Activated T-helper 2 cell treated with anti-CD3 and anti-CD28 coated beads, Interferon-gamma antibody, Interleukin-2, Interleukin-4, amounts not matched to agents 10 μg/mL and 5 μg/mL and 100 μg/mL, durations not matched to agents 14 hours and 24 hours and 36 hours (primary cell): ENCODE measurements around the gene APC. TPM values are rescaled to one million over a fixed set of nuclear protein-coding genes. Genes with fewer than 3 reads are reported as not detected.

Experiments used
- DNase-seq: peaks from one replicate; pipeline ENCODE4 v3.0.0; 2021; ENCODE audit warnings: low spot score
- H3K27ac Mint-ChIP-seq: one replicate; pipeline ENCODE4 v1.8.0; 2021; ENCODE audit warnings: mixed read lengths
- H3K27me3 Mint-ChIP-seq: one replicate; pipeline ENCODE4 v1.8.0; 2021; ENCODE audit warnings: low read depth, mixed read lengths
- H3K36me3 Mint-ChIP-seq: one replicate; pipeline ENCODE4 v1.8.0; 2021; ENCODE audit warnings: low read depth, mixed read lengths
- H3K4me1 Mint-ChIP-seq: one replicate; pipeline ENCODE4 v1.8.0; 2021; ENCODE audit warnings: low read depth, mixed read lengths
- H3K4me3 Mint-ChIP-seq: one replicate; pipeline ENCODE4 v1.8.0; 2021; ENCODE audit warnings: low read depth, mild to moderate bottlenecking, moderate library complexity, mixed read lengths
- H3K9me3 Mint-ChIP-seq: one replicate; pipeline ENCODE4 v1.8.0; 2021; ENCODE audit warnings: mixed read lengths
- intact Hi-C: fragments of 100-400 bp; cut with micrococcal nuclease; formaldehyde crosslinking; loops from one replicate; pipeline ENCODE4 v1.15.1; 2023
- total RNA-seq: library from RNA; stranded (reverse); gene quantifications from 2 replicates; pipeline ENCODE4 v1.2.3, GENCODE V29; 2022

Gene APC
- total RNA-seq, 1 donor from 2014 or later, result 17.4 TPM

GRCh38 chr5:112799661-112800060 is 62.0 kb downstream of the APC start:
- no peaks in the 10 kb centered on the region for H3K27me3 Mint-ChIP-seq
- H3K4me1 Mint-ChIP-seq, result peaks cover 4% of the 10 kb centered on the region
- H3K36me3 Mint-ChIP-seq, result peaks cover 14% of the 10 kb centered on the region
- intact Hi-C loops, result no loop called here
- no peak overlapping the region for H3K27ac Mint-ChIP-seq
- no peaks in the 10 kb centered on the region for H3K9me3 Mint-ChIP-seq
- no peak overlapping the region for H3K4me3 Mint-ChIP-seq
- no peak for DNase-seq

- Mint-ChIP-seq H3K9me3 (no peaks in the 10 kb centered on the region), H3K27me3 (no peaks in the 10 kb centered on the region), H3K27ac (no peak overlapping the region), H3K4me1 (peaks cover 3% of the 10 kb centered on the region), H3K4me3 (no peak overlapping the region), H3K36me3 (peaks cover 12% of the 10 kb centered on the region)
- intact Hi-C loops, result no loop called here
- DNase-seq, result no peak
These were observed 63.2 kb downstream of the APC start for GRCh38 chr5:112800891-112801290.

- no peaks in the 10 kb centered on the region for H3K27me3 Mint-ChIP-seq
- DNase-seq, result no peak
- H3K9me3 Mint-ChIP-seq, result no peaks in the 10 kb centered on the region
- peaks cover 19% of the 10 kb centered on the region for H3K36me3 Mint-ChIP-seq
- intact Hi-C loops, result no loop called here
- no peak overlapping the region for H3K4me3 Mint-ChIP-seq
- peaks cover 4% of the 10 kb centered on the region for H3K4me1 Mint-ChIP-seq
- no peak overlapping the region for H3K27ac Mint-ChIP-seq
These were observed 73.3 kb downstream of the APC start for GRCh38 chr5:112811023-112811422.

- H3K4me3 Mint-ChIP-seq, result no peak overlapping the region
- H3K27me3 Mint-ChIP-seq, result no peaks in the 10 kb centered on the region
- H3K27ac Mint-ChIP-seq, result peak overlapping the region; percentile 8
- H3K4me1 Mint-ChIP-seq, result peaks cover 4% of the 10 kb centered on the region
- intact Hi-C loops, result no loop called here
- no peak for DNase-seq
- H3K9me3 Mint-ChIP-seq, result no peaks in the 10 kb centered on the region
- H3K36me3 Mint-ChIP-seq, result peaks cover 21% of the 10 kb centered on the region
These were observed 74.9 kb downstream of the APC start for GRCh38 chr5:112812549-112812948.

GRCh38 chr5:112820246-112820645 is 82.6 kb downstream of the APC start:
- Mint-ChIP-seq H3K4me3 (no peak overlapping the region), H3K27ac (no peak overlapping the region), H3K4me1 (no peaks in the 10 kb centered on the region), H3K36me3 (peaks cover 24% of the 10 kb centered on the region), H3K27me3 (no peaks in the 10 kb centered on the region), H3K9me3 (no peaks in the 10 kb centered on the region)
- DNase-seq, result no peak
- intact Hi-C loops, result no loop called here

GRCh38 chr5:112822456-112822855 is 84.8 kb downstream of the APC start:
- H3K27ac Mint-ChIP-seq, result no peak overlapping the region
- H3K4me3 Mint-ChIP-seq, result no peak overlapping the region
- no peaks in the 10 kb centered on the region for H3K4me1 Mint-ChIP-seq
- peaks cover 19% of the 10 kb centered on the region for H3K36me3 Mint-ChIP-seq
- intact Hi-C loops, result no loop called here
- H3K27me3 Mint-ChIP-seq, result no peaks in the 10 kb centered on the region
- DNase-seq, result no peak
- H3K9me3 Mint-ChIP-seq, result no peaks in the 10 kb centered on the region

- H3K27me3 Mint-ChIP-seq, result no peaks in the 10 kb centered on the region
- no peak for DNase-seq
- no peaks in the 10 kb centered on the region for H3K9me3 Mint-ChIP-seq
- H3K27ac Mint-ChIP-seq, result no peak overlapping the region
- H3K36me3 Mint-ChIP-seq, result peaks cover 19% of the 10 kb centered on the region
- intact Hi-C loops, result no loop called here
- H3K4me1 Mint-ChIP-seq, result no peaks in the 10 kb centered on the region
- H3K4me3 Mint-ChIP-seq, result no peak overlapping the region
These were observed 85.5 kb downstream of the APC start for GRCh38 chr5:112823181-112823580.

- Mint-ChIP-seq H3K27me3 (no peaks in the 10 kb centered on the region), H3K4me3 (no peak overlapping the region), H3K9me3 (no peaks in the 10 kb centered on the region), H3K4me1 (no peaks in the 10 kb centered on the region), H3K36me3 (peaks cover 21% of the 10 kb centered on the region), H3K27ac (no peak overlapping the region)
- intact Hi-C loops, result no loop called here
- DNase-seq, result no peak
These were observed 86.0 kb downstream of the APC start for GRCh38 chr5:112823656-112824055.

GRCh38 chr5:112824197-112824596 is 86.5 kb downstream of the APC start:
- H3K36me3 Mint-ChIP-seq, result peaks cover 25% of the 10 kb centered on the region
- no peak for DNase-seq
- no peaks in the 10 kb centered on the region for H3K9me3 Mint-ChIP-seq
- no peaks in the 10 kb centered on the region for H3K27me3 Mint-ChIP-seq
- intact Hi-C loops, result no loop called here
- H3K4me3 Mint-ChIP-seq, result no peak overlapping the region
- H3K27ac Mint-ChIP-seq, result no peak overlapping the region
- H3K4me1 Mint-ChIP-seq, result no peaks in the 10 kb centered on the region

GRCh38 chr5:112830378-112830777 is 92.7 kb downstream of the APC start:
- H3K4me1 Mint-ChIP-seq, result peaks cover 9% of the 10 kb centered on the region
- H3K27me3 Mint-ChIP-seq, result no peaks in the 10 kb centered on the region
- H3K27ac Mint-ChIP-seq, result no peak overlapping the region
- DNase-seq, result no peak
- intact Hi-C loops, result no loop called here
- H3K36me3 Mint-ChIP-seq, result peaks cover 29% of the 10 kb centered on the region
- no peak overlapping the region for H3K4me3 Mint-ChIP-seq
- H3K9me3 Mint-ChIP-seq, result no peaks in the 10 kb centered on the region

GRCh38 chr5:112833971-112834370 is 96.3 kb downstream of the APC start:
- no peak overlapping the region for H3K27ac Mint-ChIP-seq
- no peak overlapping the region for H3K4me3 Mint-ChIP-seq
- no peaks in the 10 kb centered on the region for H3K27me3 Mint-ChIP-seq
- intact Hi-C loops, result no loop called here
- H3K36me3 Mint-ChIP-seq, result peaks cover 40% of the 10 kb centered on the region
- H3K9me3 Mint-ChIP-seq, result no peaks in the 10 kb centered on the region
- peaks cover 9% of the 10 kb centered on the region for H3K4me1 Mint-ChIP-seq
- no peak for DNase-seq

- intact Hi-C loops, result no loop called here
- H3K27me3 Mint-ChIP-seq, result no peaks in the 10 kb centered on the region
- H3K36me3 Mint-ChIP-seq, result peaks cover 22% of the 10 kb centered on the region
- H3K4me3 Mint-ChIP-seq, result no peak overlapping the region
- H3K27ac Mint-ChIP-seq, result no peak overlapping the region
- H3K4me1 Mint-ChIP-seq, result peaks cover 5% of the 10 kb centered on the region
- DNase-seq, result no peak
- H3K9me3 Mint-ChIP-seq, result no peaks in the 10 kb centered on the region
These were observed 106.8 kb downstream of the APC start for GRCh38 chr5:112844489-112844888.

GRCh38 chr5:112846556-112846955 is 108.9 kb downstream of the APC start:
- Mint-ChIP-seq H3K27me3 (peaks cover under 1% of the 10 kb centered on the region), H3K36me3 (peaks cover 13% of the 10 kb centered on the region), H3K4me1 (peaks cover 5% of the 10 kb centered on the region), H3K27ac (no peak overlapping the region), H3K4me3 (no peak overlapping the region), H3K9me3 (no peaks in the 10 kb centered on the region)
- intact Hi-C loops, result no loop called here
- DNase-seq, result no peak

GRCh38 chr5:112847306-112847705 is 109.6 kb downstream of the APC start:
- H3K4me1 Mint-ChIP-seq, result peaks cover 5% of the 10 kb centered on the region
- H3K4me3 Mint-ChIP-seq, result no peak overlapping the region
- H3K27ac Mint-ChIP-seq, result no peak overlapping the region
- DNase-seq, result no peak
- H3K36me3 Mint-ChIP-seq, result peaks cover 8% of the 10 kb centered on the region
- H3K27me3 Mint-ChIP-seq, result peaks cover 3% of the 10 kb centered on the region
- intact Hi-C loops, result no loop called here
- no peaks in the 10 kb centered on the region for H3K9me3 Mint-ChIP-seq
